Measurements from ENCODE around the gene FRMD3. TPM values are rescaled to one million over a fixed set of nuclear protein-coding genes. Genes with fewer than 3 reads are reported as not detected.

Gene FRMD3
- polyA plus RNA-seq (2013): 0.45 and 0.60 TPM in 2 replicates

DNA sequence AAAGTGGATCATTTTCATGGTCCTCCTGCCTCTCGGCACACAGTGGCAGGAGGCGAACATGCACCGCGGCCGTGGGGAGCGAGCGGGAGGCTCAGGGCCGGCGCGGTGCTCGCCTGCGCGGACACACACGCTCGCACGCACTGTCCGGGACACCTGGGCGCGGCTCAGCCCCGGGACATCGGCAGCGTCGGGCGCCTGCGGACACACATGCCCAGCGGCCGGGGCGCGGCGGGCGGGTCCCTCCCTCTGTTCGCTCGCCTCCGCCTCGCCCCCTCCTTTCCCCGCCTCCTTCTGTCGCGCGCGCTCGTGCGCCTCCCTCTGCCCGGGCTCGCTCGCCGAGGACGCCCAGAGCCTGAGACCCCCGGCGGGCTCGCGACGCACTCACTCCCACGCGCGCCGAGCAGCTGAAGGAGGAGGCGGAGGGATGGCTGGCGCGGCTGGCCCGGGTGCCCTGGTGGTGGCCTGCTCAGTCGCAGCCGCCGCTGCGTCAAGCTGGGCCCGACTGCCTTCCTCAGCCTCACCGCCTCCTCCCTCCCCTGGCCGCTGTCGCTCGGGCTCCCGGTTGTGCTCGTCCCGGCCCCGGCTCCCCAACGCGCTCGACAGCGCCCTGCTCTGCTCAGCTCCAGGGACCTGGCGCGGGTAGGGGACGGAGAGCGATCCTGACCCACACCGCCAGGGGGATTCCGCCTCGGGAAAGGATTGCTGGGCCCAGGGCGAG lies at the start of gene FRMD3:
Gene FRMD3, minus strand, starts transcription at position 230 of the 718 bp plus-strand sequence. Its CDS starts 170 bp downstream, at position 60.
- no peak within 1 kb of the TSS for H3K14ac ChIP-seq (ENCODE audit: low read length)
- H3K18ac ChIP-seq (ENCODE audit: low read length): no peak within 1 kb of the TSS
- no peak within 1 kb of the TSS for H3K4ac ChIP-seq (ENCODE audit: low read depth, low read length)
- no peaks in the 10 kb centered on the region for H3K79me1 ChIP-seq (ENCODE audit: low read length)
- H3K27me3 ChIP-seq (ENCODE audit: insufficient read depth, low read length): peaks cover 30% of the 10 kb centered on the region
- H3K23ac ChIP-seq (ENCODE audit: low read length): no peak within 1 kb of the TSS
- H4K8ac ChIP-seq (ENCODE audit: low read depth, low read length): no peak within 1 kb of the TSS
- no peak within 1 kb of the TSS for H4K12ac ChIP-seq (ENCODE audit: low read depth, low read length)
- peak within 1 kb of the TSS; percentile 77 for H3K4me3 ChIP-seq (ENCODE audit: low read depth, low read length)
- H3K79me2 ChIP-seq (ENCODE audit: control insufficient read depth, insufficient read depth, low read length, poor library complexity): no peaks in the 10 kb centered on the region
- H3K36me3 ChIP-seq (ENCODE audit: control insufficient read depth in 1 of 2, insufficient read depth in 2 of 2, low read length in 2 of 2): no peaks in the 10 kb centered on the region
- DNase-seq: peak; percentile 59 to 68
- H3K4me2 ChIP-seq (ENCODE audit: low read length): peak within 1 kb of the TSS; percentile 98
- H4K91ac ChIP-seq (ENCODE audit: low read depth, low read length): no peak within 1 kb of the TSS
- H2AFZ ChIP-seq (ENCODE audit: insufficient read depth, low read length, poor library complexity): no peak within 1 kb of the TSS
- no peak within 1 kb of the TSS for H2BK5ac ChIP-seq (ENCODE audit: low read depth, low read length, poor library complexity)
- no peaks in the 10 kb centered on the region for H3K9me3 ChIP-seq (ENCODE audit: insufficient read depth, low read depth, low read length)
- H2BK12ac ChIP-seq (ENCODE audit: low read length): no peak within 1 kb of the TSS
- H3K4me1 ChIP-seq (ENCODE audit: control insufficient read depth in 1 of 2, insufficient read depth in 2 of 2, low read length in 2 of 2): peaks cover 4 to 12% of the 10 kb centered on the region in 2 experiments
- H2AK5ac ChIP-seq (ENCODE audit: low read length): no peak within 1 kb of the TSS
- WGBS (ENCODE audit: extremely low coverage, insufficient coverage, insufficient read length): no CpG with 5 or more reads among the region's 85 CpGs
- H3K9ac ChIP-seq (ENCODE audit: low read length): no peak within 1 kb of the TSS
- no peak within 1 kb of the TSS for H2BK120ac ChIP-seq (ENCODE audit: insufficient read depth, low read length, poor library complexity)
- no peak within 1 kb of the TSS for H3K27ac ChIP-seq (ENCODE audit: low read depth, low read length)

GRCh38 chr9:83584995-83585394 lies 46.8 kb upstream of the FRMD3 start:
- WGBS (ENCODE audit: extremely low coverage, insufficient coverage, insufficient read length): no CpG with 5 or more reads among the region's 4 CpGs
- Histone ChIP-seq H3K79me2 (ENCODE audit: control insufficient read depth, insufficient read depth, low read length, poor library complexity) (no peaks in the 10 kb centered on the region), H4K12ac (ENCODE audit: low read depth, low read length) (no peak overlapping the region), H3K36me3 (ENCODE audit: control insufficient read depth in 1 of 2, insufficient read depth in 2 of 2, low read length in 2 of 2) (no peaks in the 10 kb centered on the region), H3K18ac (ENCODE audit: low read length) (no peak overlapping the region), H4K8ac (ENCODE audit: low read depth, low read length) (no peak overlapping the region), H3K27ac (ENCODE audit: low read depth, low read length) (no peak overlapping the region), H3K79me1 (ENCODE audit: low read length) (no peaks in the 10 kb centered on the region), H3K4me3 (ENCODE audit: low read depth, low read length) (no peak overlapping the region), H3K27me3 (ENCODE audit: insufficient read depth, low read length) (no peaks in the 10 kb centered on the region), H2BK120ac (ENCODE audit: insufficient read depth, low read length, poor library complexity) (no peak overlapping the region), H3K9ac (ENCODE audit: low read length) (no peak overlapping the region), H3K4me2 (ENCODE audit: low read length) (no peak overlapping the region), H3K14ac (ENCODE audit: low read length) (no peak overlapping the region), H3K4ac (ENCODE audit: low read depth, low read length) (no peak overlapping the region), H2AFZ (ENCODE audit: insufficient read depth, low read length, poor library complexity) (no peak overlapping the region), H2BK12ac (ENCODE audit: low read length) (no peak overlapping the region), H4K91ac (ENCODE audit: low read depth, low read length) (no peak overlapping the region), H3K9me3 (ENCODE audit: insufficient read depth, low read depth, low read length) (no peaks in the 10 kb centered on the region), H2BK5ac (ENCODE audit: low read depth, low read length, poor library complexity) (no peak overlapping the region), H3K23ac (ENCODE audit: low read length) (no peak overlapping the region), H2AK5ac (ENCODE audit: low read length) (no peak overlapping the region), H3K4me1 (ENCODE audit: control insufficient read depth in 1 of 2, insufficient read depth in 2 of 2, low read length in 2 of 2) (no peaks in the 10 kb centered on the region)
- DNase-seq: no peak

- H2BK5ac ChIP-seq (ENCODE audit: low read depth, low read length, poor library complexity): no peak overlapping the region
Observed at GRCh38 chr9:83583151-83584014, 45.2 kb upstream of the FRMD3 start.

DNA sequence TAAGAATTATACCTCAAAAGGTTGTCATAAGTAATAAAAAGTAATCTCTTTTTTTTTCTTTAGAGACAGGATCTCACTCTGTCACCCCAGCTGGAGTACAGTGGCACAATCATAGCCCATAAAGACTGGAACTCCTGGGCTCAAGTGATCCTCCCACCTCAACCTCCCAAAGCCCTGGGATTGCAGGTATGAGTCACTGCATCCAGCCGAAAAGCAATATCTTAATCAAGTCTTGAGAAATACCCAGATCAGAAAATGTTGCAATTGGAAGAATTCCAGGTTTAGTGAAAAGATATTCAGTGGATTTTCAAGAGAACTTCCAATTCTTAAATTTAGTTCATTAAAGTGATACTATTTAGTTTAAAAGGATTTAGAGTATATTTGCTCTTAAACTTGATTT lies 43.8 kb upstream of the FRMD3 start:
- H2BK12ac ChIP-seq (ENCODE audit: low read length): no peak overlapping the region
- DNase-seq: peak in 1 of 2 donors; percentile 16
- no peak overlapping the region for H3K4me2 ChIP-seq (ENCODE audit: low read length)
- no peaks in the 10 kb centered on the region for H3K4me1 ChIP-seq (ENCODE audit: control insufficient read depth in 1 of 2, insufficient read depth in 2 of 2, low read length in 2 of 2)
- no peak overlapping the region for H2BK120ac ChIP-seq (ENCODE audit: insufficient read depth, low read length, poor library complexity)
- no peak overlapping the region for H2AFZ ChIP-seq (ENCODE audit: insufficient read depth, low read length, poor library complexity)
- H3K36me3 ChIP-seq (ENCODE audit: control insufficient read depth in 1 of 2, insufficient read depth in 2 of 2, low read length in 2 of 2): no peaks in the 10 kb centered on the region
- H3K23ac ChIP-seq (ENCODE audit: low read length): no peak overlapping the region
- H3K4ac ChIP-seq (ENCODE audit: low read depth, low read length): no peak overlapping the region
- no peak overlapping the region for H3K18ac ChIP-seq (ENCODE audit: low read length)
- H4K8ac ChIP-seq (ENCODE audit: low read depth, low read length): no peak overlapping the region
- H3K9ac ChIP-seq (ENCODE audit: low read length): no peak overlapping the region
- no peak overlapping the region for H2BK5ac ChIP-seq (ENCODE audit: low read depth, low read length, poor library complexity)
- H3K79me1 ChIP-seq (ENCODE audit: low read length): no peaks in the 10 kb centered on the region
- no CpG with 5 or more reads among the region's 1 CpG for WGBS (ENCODE audit: extremely low coverage, insufficient coverage, insufficient read length)
- no peaks in the 10 kb centered on the region for H3K27me3 ChIP-seq (ENCODE audit: insufficient read depth, low read length)
- H4K12ac ChIP-seq (ENCODE audit: low read depth, low read length): no peak overlapping the region
- H3K9me3 ChIP-seq (ENCODE audit: insufficient read depth, low read depth, low read length): no peaks in the 10 kb centered on the region
- H2AK5ac ChIP-seq (ENCODE audit: low read length): no peak overlapping the region
- H3K14ac ChIP-seq (ENCODE audit: low read length): no peak overlapping the region
- no peak overlapping the region for H4K91ac ChIP-seq (ENCODE audit: low read depth, low read length)
- no peaks in the 10 kb centered on the region for H3K79me2 ChIP-seq (ENCODE audit: control insufficient read depth, insufficient read depth, low read length, poor library complexity)
- H3K4me3 ChIP-seq (ENCODE audit: low read depth, low read length): no peak overlapping the region
- no peak overlapping the region for H3K27ac ChIP-seq (ENCODE audit: low read depth, low read length)

More at GRCh38 chr9:83583151-83584014, 45.2 kb upstream of the FRMD3 start:
- H4K12ac ChIP-seq (ENCODE audit: low read depth, low read length): no peak overlapping the region
- no peaks in the 10 kb centered on the region for H3K36me3 ChIP-seq (ENCODE audit: control insufficient read depth in 1 of 2, insufficient read depth in 2 of 2, low read length in 2 of 2)
- H2AFZ ChIP-seq (ENCODE audit: insufficient read depth, low read length, poor library complexity): no peak overlapping the region
- no peak overlapping the region for H3K23ac ChIP-seq (ENCODE audit: low read length)
- DNase-seq: peak; percentile 66 to 88
- H2BK120ac ChIP-seq (ENCODE audit: insufficient read depth, low read length, poor library complexity): no peak overlapping the region
- H3K79me1 ChIP-seq (ENCODE audit: low read length): no peaks in the 10 kb centered on the region
- no peak overlapping the region for H3K4ac ChIP-seq (ENCODE audit: low read depth, low read length)
- no peaks in the 10 kb centered on the region for H3K79me2 ChIP-seq (ENCODE audit: control insufficient read depth, insufficient read depth, low read length, poor library complexity)
- no peak overlapping the region for H3K14ac ChIP-seq (ENCODE audit: low read length)
- H4K8ac ChIP-seq (ENCODE audit: low read depth, low read length): no peak overlapping the region
- H3K27me3 ChIP-seq (ENCODE audit: insufficient read depth, low read length): no peaks in the 10 kb centered on the region
- H3K4me3 ChIP-seq (ENCODE audit: low read depth, low read length): no peak overlapping the region
- no CpG with 5 or more reads among the region's 6 CpGs for WGBS (ENCODE audit: extremely low coverage, insufficient coverage, insufficient read length)
- no peak overlapping the region for H3K27ac ChIP-seq (ENCODE audit: low read depth, low read length)
- H3K9ac ChIP-seq (ENCODE audit: low read length): no peak overlapping the region
- no peaks in the 10 kb centered on the region for H3K4me1 ChIP-seq (ENCODE audit: control insufficient read depth in 1 of 2, insufficient read depth in 2 of 2, low read length in 2 of 2)
- H3K9me3 ChIP-seq (ENCODE audit: insufficient read depth, low read depth, low read length): no peaks in the 10 kb centered on the region
- no peak overlapping the region for H3K4me2 ChIP-seq (ENCODE audit: low read length)
- no peak overlapping the region for H2AK5ac ChIP-seq (ENCODE audit: low read length)
- H2BK12ac ChIP-seq (ENCODE audit: low read length): no peak overlapping the region
- no peak overlapping the region for H3K18ac ChIP-seq (ENCODE audit: low read length)
- H4K91ac ChIP-seq (ENCODE audit: low read depth, low read length): no peak overlapping the region
